ENCODE data around the gene NBEAL2. TPM values are rescaled to one million over a fixed set of nuclear protein-coding genes. Genes with fewer than 3 reads are reported as not detected.
A peak's percentile ranks its signal among the peaks of the same experiment; 100 is the strongest.

Gene NBEAL2
- total and polyA plus RNA-seq, 10 of the 15 experiments (the other 5 are each of a cell fraction or from before 2014, with no cell fraction given), result 0.07 to 127 (median 29.4) TPM

DNA sequence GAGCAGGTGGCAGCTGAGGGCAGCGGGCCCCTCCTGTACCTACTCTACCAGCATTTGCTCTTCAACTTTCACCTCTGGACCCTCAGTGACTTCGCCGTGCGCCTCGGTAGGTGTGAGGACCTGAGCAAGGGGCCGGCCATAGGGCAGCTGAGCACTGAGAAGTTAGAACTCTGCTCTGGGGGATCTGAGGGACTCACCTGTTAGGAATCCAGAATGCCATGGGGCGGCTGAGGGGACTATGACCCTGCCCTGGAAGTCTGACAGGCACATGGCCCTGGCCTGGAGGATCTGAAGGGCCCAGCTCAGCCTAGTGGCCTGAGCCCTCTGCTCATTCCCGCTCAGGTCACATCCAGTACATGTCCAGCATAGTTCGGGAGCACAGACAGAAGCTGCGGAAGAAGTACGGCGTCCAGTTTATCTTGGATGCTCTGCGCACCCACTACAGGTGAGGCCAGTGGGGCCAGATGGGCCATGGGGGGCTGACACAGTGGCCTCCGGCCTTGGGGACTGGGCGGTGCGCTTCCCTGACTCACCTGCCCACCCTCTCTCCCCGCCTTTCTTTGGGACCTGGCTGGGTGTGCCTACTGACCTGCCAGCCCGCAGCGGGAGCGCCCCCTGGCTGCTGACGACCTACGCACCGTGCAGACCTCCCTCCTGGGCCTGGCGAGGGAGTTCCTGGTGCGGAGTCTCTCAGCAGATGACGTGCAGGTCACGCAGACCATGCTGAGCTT lies 18.8 kb downstream of the NBEAL2 start (continued):
- TF ChIP-seq, protein P1, sequence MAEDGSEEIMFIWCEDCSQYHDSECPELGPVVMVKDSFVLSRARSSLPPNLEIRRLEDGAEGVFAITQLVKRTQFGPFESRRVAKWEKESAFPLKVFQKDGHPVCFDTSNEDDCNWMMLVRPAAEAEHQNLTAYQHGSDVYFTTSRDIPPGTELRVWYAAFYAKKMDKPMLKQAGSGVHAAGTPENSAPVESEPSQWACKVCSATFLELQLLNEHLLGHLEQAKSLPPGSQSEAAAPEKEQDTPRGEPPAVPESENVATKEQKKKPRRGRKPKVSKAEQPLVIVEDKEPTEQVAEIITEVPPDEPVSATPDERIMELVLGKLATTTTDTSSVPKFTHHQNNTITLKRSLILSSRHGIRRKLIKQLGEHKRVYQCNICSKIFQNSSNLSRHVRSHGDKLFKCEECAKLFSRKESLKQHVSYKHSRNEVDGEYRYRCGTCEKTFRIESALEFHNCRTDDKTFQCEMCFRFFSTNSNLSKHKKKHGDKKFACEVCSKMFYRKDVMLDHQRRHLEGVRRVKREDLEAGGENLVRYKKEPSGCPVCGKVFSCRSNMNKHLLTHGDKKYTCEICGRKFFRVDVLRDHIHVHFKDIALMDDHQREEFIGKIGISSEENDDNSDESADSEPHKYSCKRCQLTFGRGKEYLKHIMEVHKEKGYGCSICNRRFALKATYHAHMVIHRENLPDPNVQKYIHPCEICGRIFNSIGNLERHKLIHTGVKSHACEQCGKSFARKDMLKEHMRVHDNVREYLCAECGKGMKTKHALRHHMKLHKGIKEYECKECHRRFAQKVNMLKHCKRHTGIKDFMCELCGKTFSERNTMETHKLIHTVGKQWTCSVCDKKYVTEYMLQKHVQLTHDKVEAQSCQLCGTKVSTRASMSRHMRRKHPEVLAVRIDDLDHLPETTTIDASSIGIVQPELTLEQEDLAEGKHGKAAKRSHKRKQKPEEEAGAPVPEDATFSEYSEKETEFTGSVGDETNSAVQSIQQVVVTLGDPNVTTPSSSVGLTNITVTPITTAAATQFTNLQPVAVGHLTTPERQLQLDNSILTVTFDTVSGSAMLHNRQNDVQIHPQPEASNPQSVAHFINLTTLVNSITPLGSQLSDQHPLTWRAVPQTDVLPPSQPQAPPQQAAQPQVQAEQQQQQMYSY (CRISPR knock-in tag; IDR thresholded peaks at IDR 0.05), result no peak
- TF ChIP-seq SIN3A (IDR thresholded peaks at IDR 0.05; ENCODE audit: low read depth, low read length) (no peak), CBFB (IDR thresholded peaks at IDR 0.05; ENCODE audit: low read depth) (no peak), IKZF1 (conservative IDR thresholded peaks at IDR 0.05) (peak; percentile 12; the same call in 1 of the 2 replicates), ETV6 (conservative IDR thresholded peaks at IDR 0.05 in 1 of 2, IDR thresholded peaks at IDR 0.05 in 1 of 2; ENCODE audit: borderline replicate concordance in 1 of 2, low read depth in 1 of 2) (no peak), SRF (IDR thresholded peaks at IDR 0.05; ENCODE audit: low read depth in 2 of 2, low read length in 2 of 2) (no peak), BHLHE40 (IDR thresholded peaks at IDR 0.05; ENCODE audit: borderline replicate concordance in 1 of 2, low read depth in 2 of 2, low read length in 1 of 2) (peak in 1 of 2 experiments; percentile 18; a peak in 1 of 4 replicates), KLF5 (IDR thresholded peaks at IDR 0.05; ENCODE audit: partially characterized antibody) (no peak), JUND (IDR thresholded peaks at IDR 0.05; ENCODE audit: low read depth, low read length) (no peak), ESRRA (IDR thresholded peaks at IDR 0.05; ENCODE audit: low read length) (no peak), RUNX3 (IDR thresholded peaks at IDR 0.05; ENCODE audit: low read length) (0 out of 2 replicates have a peak, but pooled peaks have one; percentile 9), KAT2A (conservative IDR thresholded peaks at IDR 0.05; ENCODE audit: control insufficient read depth, low read depth, low read length) (no peak), RFX5 (IDR thresholded peaks at IDR 0.05; ENCODE audit: low read depth, low read length) (no peak), ZNF217 (IDR thresholded peaks at IDR 0.05) (no peak), POLR2A (IDR thresholded peaks at IDR 0.05; ENCODE audit: low read depth, low read length) (no peak), TCF7 (IDR thresholded peaks at IDR 0.05; ENCODE audit: borderline replicate concordance) (no peak), NBN (IDR thresholded peaks at IDR 0.05) (0 out of 2 replicates have a peak, but pooled peaks have one; percentile 15)
- TF ChIP-seq, protein P2, sequence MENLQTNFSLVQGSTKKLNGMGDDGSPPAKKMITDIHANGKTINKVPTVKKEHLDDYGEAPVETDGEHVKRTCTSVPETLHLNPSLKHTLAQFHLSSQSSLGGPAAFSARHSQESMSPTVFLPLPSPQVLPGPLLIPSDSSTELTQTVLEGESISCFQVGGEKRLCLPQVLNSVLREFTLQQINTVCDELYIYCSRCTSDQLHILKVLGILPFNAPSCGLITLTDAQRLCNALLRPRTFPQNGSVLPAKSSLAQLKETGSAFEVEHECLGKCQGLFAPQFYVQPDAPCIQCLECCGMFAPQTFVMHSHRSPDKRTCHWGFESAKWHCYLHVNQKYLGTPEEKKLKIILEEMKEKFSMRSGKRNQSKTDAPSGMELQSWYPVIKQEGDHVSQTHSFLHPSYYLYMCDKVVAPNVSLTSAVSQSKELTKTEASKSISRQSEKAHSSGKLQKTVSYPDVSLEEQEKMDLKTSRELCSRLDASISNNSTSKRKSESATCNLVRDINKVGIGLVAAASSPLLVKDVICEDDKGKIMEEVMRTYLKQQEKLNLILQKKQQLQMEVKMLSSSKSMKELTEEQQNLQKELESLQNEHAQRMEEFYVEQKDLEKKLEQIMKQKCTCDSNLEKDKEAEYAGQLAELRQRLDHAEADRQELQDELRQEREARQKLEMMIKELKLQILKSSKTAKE (IDR thresholded peaks at IDR 0.05; ENCODE audit: low read depth, poor library complexity, severe bottlenecking), result no peak
- TF ChIP-seq, protein P3, sequence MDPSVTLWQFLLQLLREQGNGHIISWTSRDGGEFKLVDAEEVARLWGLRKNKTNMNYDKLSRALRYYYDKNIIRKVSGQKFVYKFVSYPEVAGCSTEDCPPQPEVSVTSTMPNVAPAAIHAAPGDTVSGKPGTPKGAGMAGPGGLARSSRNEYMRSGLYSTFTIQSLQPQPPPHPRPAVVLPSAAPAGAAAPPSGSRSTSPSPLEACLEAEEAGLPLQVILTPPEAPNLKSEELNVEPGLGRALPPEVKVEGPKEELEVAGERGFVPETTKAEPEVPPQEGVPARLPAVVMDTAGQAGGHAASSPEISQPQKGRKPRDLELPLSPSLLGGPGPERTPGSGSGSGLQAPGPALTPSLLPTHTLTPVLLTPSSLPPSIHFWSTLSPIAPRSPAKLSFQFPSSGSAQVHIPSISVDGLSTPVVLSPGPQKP (IDR thresholded peaks at IDR 0.05; ENCODE audit: low read depth, low read length), result no peak
- TF ChIP-seq, protein P4, sequence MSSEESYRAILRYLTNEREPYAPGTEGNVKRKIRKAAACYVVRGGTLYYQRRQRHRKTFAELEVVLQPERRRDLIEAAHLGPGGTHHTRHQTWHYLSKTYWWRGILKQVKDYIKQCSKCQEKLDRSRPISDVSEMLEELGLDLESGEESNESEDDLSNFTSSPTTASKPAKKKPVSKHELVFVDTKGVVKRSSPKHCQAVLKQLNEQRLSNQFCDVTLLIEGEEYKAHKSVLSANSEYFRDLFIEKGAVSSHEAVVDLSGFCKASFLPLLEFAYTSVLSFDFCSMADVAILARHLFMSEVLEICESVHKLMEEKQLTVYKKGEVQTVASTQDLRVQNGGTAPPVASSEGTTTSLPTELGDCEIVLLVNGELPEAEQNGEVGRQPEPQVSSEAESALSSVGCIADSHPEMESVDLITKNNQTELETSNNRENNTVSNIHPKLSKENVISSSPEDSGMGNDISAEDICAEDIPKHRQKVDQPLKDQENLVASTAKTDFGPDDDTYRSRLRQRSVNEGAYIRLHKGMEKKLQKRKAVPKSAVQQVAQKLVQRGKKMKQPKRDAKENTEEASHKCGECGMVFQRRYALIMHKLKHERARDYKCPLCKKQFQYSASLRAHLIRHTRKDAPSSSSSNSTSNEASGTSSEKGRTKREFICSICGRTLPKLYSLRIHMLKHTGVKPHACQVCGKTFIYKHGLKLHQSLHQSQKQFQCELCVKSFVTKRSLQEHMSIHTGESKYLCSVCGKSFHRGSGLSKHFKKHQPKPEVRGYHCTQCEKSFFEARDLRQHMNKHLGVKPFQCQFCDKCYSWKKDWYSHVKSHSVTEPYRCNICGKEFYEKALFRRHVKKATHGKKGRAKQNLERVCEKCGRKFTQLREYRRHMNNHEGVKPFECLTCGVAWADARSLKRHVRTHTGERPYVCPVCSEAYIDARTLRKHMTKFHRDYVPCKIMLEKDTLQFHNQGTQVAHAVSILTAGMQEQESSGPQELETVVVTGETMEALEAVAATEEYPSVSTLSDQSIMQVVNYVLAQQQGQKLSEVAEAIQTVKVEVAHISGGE (CRISPR knock-in tag; IDR thresholded peaks at IDR 0.05), result no peak

Data from GM12878 (cell line).